Measurements from ENCODE around the gene CT45A1. TPM values are rescaled to one million over a fixed set of nuclear protein-coding genes. Genes with fewer than 3 reads are reported as not detected.

Gene CT45A1
- total and polyA plus RNA-seq, 2 donors (not counting 3 experiments of a cell fraction or from before 2014, with no cell fraction given), result not detected

DNA sequence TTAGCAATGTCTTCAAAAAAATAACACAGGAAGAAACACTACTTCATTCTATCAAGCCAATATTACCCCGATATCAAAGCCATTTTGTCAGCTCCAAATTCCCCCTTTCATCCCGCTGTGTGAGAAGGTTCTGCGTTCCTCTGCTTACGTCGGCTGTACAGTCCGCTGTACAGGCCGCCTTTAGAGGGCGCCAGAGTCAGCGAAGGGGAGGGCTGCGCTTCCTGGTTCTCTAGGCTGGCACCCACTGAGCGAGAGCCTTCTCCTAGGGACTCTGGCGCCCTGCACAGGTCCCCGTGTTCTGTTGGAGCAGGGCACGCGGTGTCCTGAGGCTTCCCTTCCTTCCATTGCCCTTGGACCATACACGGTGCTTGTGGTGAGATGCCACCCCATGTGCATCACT is 25.3 kb upstream of the CT45A1 start:
- no peaks in the 10 kb centered on the region for H4K20me1 ChIP-seq (replicated peaks; ENCODE audit: control insufficient read depth, extremely low read depth, insufficient read depth, low read length)
- dilution Hi-C loops (cut with MboI; ENCODE audit: extremely low pct_ligation_motif_present, low sequenced_read_pairs), result no loop called here
- H3K27ac ChIP-seq (ENCODE audit: insufficient read depth, low read depth, low read length), result no peak overlapping the region
- FAIRE-seq (no peak), DNase-seq (ENCODE audit: low read depth, low spot score) (no peak)
- H3K4me3 ChIP-seq (replicated peaks in 1 of 3; ENCODE audit: insufficient read depth in 1 of 3, low read depth in 1 of 3, low read length in 3 of 3), result no peak overlapping the region
- TF ChIP-seq, protein P1, sequence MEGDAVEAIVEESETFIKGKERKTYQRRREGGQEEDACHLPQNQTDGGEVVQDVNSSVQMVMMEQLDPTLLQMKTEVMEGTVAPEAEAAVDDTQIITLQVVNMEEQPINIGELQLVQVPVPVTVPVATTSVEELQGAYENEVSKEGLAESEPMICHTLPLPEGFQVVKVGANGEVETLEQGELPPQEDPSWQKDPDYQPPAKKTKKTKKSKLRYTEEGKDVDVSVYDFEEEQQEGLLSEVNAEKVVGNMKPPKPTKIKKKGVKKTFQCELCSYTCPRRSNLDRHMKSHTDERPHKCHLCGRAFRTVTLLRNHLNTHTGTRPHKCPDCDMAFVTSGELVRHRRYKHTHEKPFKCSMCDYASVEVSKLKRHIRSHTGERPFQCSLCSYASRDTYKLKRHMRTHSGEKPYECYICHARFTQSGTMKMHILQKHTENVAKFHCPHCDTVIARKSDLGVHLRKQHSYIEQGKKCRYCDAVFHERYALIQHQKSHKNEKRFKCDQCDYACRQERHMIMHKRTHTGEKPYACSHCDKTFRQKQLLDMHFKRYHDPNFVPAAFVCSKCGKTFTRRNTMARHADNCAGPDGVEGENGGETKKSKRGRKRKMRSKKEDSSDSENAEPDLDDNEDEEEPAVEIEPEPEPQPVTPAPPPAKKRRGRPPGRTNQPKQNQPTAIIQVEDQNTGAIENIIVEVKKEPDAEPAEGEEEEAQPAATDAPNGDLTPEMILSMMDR (IDR thresholded peaks at IDR 0.05; ENCODE audit: extremely low read depth in 1 of 2, insufficient read depth in 1 of 2, low read depth in 1 of 2, low read length in 2 of 2), result peak in 1 of 2 donors; percentile 3
- TF ChIP-seq FOS (IDR thresholded peaks at IDR 0.05; ENCODE audit: borderline replicate concordance, insufficient read depth, low read length), result no peak
- TF ChIP-seq POLR2A (IDR thresholded peaks at IDR 0.05; ENCODE audit: low read depth, low read length), result no peak
- H3K9me3 ChIP-seq (replicated peaks; ENCODE audit: control insufficient read depth, insufficient read depth, low read length), result no peaks in the 10 kb centered on the region
- no peaks in the 10 kb centered on the region for H3K4me1 ChIP-seq (ENCODE audit: control insufficient read depth, extremely low read depth, insufficient read depth, low read length)
- H3K9ac ChIP-seq (replicated peaks; ENCODE audit: extremely low read depth, insufficient read depth, low read length), result no peak overlapping the region
- no peaks in the 10 kb centered on the region for H3K79me2 ChIP-seq (ENCODE audit: control insufficient read depth, insufficient read depth, low read length)
- no peak overlapping the region for H3K4me2 ChIP-seq (ENCODE audit: insufficient read depth, low read length)
- no peaks in the 10 kb centered on the region for H3K27me3 ChIP-seq (ENCODE audit: control insufficient read depth in 2 of 2, insufficient read depth in 2 of 2, low read length in 2 of 2)
- ChIA-PET CTCF (no interaction called here), POLR2A (no interaction called here)
- intact Hi-C loops (cut with micrococcal nuclease), result no loop called here
- H3K36me3 ChIP-seq (ENCODE audit: control insufficient read depth in 2 of 2, extremely low read depth in 1 of 2, insufficient read depth in 2 of 2, low read length in 2 of 2), result no peaks in the 10 kb centered on the region
- no peaks in the 10 kb centered on the region for H3K9me1 ChIP-seq (replicated peaks; ENCODE audit: control insufficient read depth, extremely low read depth, insufficient read depth, low read length)
- no peak overlapping the region for H2AFZ ChIP-seq (ENCODE audit: low read depth, low read length)
- no TSS peak for BruUV-seq (replicated peaks)

DNA sequence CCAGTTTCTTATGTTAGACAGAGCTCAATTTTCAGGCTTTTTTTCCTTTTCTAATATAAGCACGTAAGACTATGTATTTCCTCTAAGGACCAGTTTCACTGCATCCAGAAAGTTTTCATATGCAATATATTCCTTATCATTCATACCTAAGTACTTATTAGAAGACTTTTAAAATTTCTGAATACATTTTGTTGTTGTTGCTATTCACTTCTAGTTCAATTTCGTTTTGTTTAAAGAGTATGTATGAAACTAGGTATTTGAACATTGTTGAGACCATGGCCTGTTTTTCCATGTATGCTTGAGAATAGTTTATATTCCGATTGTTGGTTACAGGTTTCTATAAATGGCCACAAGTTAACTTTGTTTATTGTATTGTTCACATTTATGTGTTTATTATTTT is 18.0 kb upstream of the CT45A1 start:
- CTCF ChIA-PET, result no interaction called here
- Histone ChIP-seq H3K4me3 (replicated peaks in 1 of 3; ENCODE audit: insufficient read depth in 1 of 3, low read depth in 1 of 3, low read length in 3 of 3) (no peak overlapping the region), H3K36me3 (ENCODE audit: control insufficient read depth in 2 of 2, extremely low read depth in 1 of 2, insufficient read depth in 2 of 2, low read length in 2 of 2) (no peaks in the 10 kb centered on the region), H3K79me2 (ENCODE audit: control insufficient read depth, insufficient read depth, low read length) (no peaks in the 10 kb centered on the region), H3K9me1 (replicated peaks; ENCODE audit: control insufficient read depth, extremely low read depth, insufficient read depth, low read length) (no peaks in the 10 kb centered on the region), H3K27ac (ENCODE audit: insufficient read depth, low read depth, low read length) (no peak overlapping the region), H2AFZ (ENCODE audit: low read depth, low read length) (no peak overlapping the region), H3K9me3 (replicated peaks; ENCODE audit: control insufficient read depth, insufficient read depth, low read length) (no peaks in the 10 kb centered on the region), H3K4me1 (ENCODE audit: control insufficient read depth, extremely low read depth, insufficient read depth, low read length) (no peaks in the 10 kb centered on the region), H4K20me1 (replicated peaks; ENCODE audit: control insufficient read depth, extremely low read depth, insufficient read depth, low read length) (no peaks in the 10 kb centered on the region), H3K9ac (replicated peaks; ENCODE audit: extremely low read depth, insufficient read depth, low read length) (no peak overlapping the region), H3K27me3 (ENCODE audit: control insufficient read depth in 2 of 2, insufficient read depth in 2 of 2, low read length in 2 of 2) (no peaks in the 10 kb centered on the region), H3K4me2 (ENCODE audit: insufficient read depth, low read length) (no peak overlapping the region)
- no peak for TF ChIP-seq GATA2 (IDR thresholded peaks at IDR 0.05; ENCODE audit: insufficient read depth, insufficient read length, low read depth, low read length)
- TF ChIP-seq POLR2A (IDR thresholded peaks at IDR 0.05; ENCODE audit: low read depth, low read length), result no peak
- no peak for TF ChIP-seq MYC (IDR thresholded peaks at IDR 0.05; ENCODE audit: low read depth, low read length)
- TF ChIP-seq, protein P1 (IDR thresholded peaks at IDR 0.05; ENCODE audit: extremely low read depth in 1 of 2, insufficient read depth in 1 of 2, low read depth in 1 of 2, low read length in 2 of 2), result no peak
- TF ChIP-seq FOS (IDR thresholded peaks at IDR 0.05; ENCODE audit: borderline replicate concordance, insufficient read depth, low read length), result no peak
- TF ChIP-seq POLR2AphosphoS5 (IDR thresholded peaks at IDR 0.05; ENCODE audit: insufficient read depth, low read depth, low read length), result no peak
- TF ChIP-seq, protein P2, sequence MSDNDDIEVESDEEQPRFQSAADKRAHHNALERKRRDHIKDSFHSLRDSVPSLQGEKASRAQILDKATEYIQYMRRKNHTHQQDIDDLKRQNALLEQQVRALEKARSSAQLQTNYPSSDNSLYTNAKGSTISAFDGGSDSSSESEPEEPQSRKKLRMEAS (IDR thresholded peaks at IDR 0.05; ENCODE audit: insufficient read depth, insufficient read length), result no peak
- no peak for TF ChIP-seq EZH2 (IDR thresholded peaks at IDR 0.05; ENCODE audit: borderline replicate concordance, low read depth, low read length, severe bottlenecking)
- no peak for TF ChIP-seq JUN (IDR thresholded peaks at IDR 0.05; ENCODE audit: borderline replicate concordance, insufficient read depth, insufficient read length, low read depth)
- intact Hi-C loops (cut with micrococcal nuclease) (no loop called here), dilution Hi-C loops (cut with MboI; ENCODE audit: extremely low pct_ligation_motif_present, low sequenced_read_pairs) (no loop called here)
- no peak for DNase-seq (ENCODE audit: low read depth, low spot score)
- POLR2A ChIA-PET, result no interaction called here
- FAIRE-seq, result peak; percentile 38
- no TSS peak for BruUV-seq (replicated peaks)
